HG03045 (cell line): ENCODE data around the gene TAGLN2.

Experiments
- ATAC-seq: cut with Tn5 transposase; IDR thresholded peaks from one replicate; pipeline ENCODE4 v1.9.1; 2021; ENCODE audit warnings: mild to moderate bottlenecking, moderate library complexity; ENCODE audit not compliant: unreplicated experiment

The TAGLN2 gene

DNA sequence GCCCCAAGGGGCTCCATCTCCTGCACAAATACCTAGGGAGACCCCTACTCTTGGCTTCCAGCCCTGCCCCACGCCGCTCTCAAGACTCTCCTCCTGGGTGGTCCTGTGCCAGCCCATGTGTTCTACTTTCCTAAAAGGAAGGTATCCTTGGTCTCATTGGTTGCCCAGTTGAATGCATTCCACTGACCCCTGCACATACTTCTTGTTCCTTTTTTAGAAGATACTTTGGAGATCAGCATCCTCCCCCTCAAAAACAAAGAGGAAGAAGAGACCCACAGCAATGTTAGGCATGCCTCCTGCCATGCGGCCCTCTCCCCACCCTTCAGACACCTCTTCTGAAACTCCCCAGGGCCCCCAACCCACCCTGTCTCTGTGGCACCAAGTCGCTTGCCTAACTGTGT, 24.7 kb upstream of the TAGLN2 start:
- no peak for ATAC-seq

DNA sequence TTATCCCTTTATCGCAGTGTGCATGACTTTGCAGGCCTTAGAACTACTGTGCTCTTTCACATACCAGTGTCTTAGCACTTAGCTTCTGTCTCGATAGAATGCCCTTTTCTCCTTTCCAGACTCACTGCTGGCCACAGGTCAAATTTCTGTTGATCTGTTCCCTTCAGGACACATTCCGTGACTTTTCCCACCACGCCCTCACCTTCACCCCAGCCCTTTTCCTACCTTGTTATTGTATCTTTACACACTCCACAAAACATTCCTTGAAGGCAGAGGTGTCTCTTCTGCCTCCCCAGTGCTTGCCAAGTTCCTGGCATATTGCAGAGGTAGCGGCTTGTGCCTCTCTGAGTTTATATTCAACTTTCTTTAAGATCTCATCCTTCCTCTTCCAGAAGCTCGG, 23.8 kb upstream of the TAGLN2 start:
- ATAC-seq, result no peak

DNA sequence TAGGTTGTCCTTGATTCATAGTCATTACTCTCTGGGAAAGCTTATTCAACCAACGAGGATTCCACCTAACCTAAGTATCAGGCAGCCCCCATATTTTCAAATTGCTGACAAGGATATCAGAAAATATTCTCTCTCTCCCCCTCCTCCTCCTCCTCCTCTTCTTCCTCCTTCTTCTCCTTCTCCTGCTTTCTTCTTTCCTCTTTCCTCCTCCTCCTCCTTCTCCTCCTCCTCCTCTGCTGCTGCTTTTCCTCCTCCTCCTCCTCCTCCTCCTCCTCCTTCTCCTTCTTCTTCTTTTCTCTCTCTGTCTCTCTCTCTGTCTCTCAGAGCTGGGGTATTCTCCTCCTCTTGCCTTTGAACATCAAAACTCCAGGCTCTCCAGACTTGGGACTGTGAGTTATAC, 22.6 kb upstream of the TAGLN2 start:
- no peak for ATAC-seq

DNA sequence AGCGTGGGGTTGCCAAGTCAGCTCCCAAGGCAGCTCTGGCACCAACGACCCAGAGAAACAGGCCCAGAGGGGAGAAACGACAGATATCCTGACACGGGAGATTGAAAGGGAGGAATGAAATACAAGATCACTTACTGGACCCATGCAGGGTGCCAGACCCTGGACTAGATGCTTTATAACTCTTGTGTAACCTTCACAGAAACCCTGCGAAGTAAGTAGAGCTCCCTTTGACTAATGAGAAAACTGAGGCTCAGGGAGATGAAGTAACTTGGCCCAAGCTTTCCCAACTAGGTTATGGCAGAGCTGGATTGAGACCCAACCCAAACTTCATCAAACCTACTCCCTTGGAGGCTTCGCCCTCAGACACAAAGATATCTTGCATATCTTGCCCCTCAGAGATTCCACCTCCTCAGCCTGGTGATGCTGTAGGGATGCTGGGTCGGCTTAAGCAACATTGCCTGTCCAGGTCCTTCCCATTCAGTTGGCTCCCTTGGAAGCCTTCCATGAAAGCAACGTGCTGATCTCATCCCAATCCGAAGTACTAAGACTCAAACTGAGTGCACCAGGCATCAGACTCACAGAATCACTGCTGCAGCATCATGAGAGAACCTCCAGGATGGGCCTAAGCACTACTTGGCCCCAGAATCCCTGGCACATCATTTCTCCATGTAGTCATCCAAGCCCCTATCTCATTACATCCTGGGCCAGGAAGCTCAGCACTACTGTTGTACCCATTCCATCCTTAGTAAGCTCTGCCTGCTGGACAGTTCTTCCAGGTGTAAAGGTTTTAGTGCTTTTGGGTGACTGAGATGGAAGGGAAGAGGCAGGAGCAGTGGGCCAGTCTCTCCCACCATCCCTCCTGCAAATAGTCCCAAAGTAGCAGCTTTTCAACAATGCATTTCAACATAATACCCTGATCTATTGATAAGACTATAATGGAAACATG, 21.2 kb upstream of the TAGLN2 start:
- ATAC-seq, result no peak

DNA sequence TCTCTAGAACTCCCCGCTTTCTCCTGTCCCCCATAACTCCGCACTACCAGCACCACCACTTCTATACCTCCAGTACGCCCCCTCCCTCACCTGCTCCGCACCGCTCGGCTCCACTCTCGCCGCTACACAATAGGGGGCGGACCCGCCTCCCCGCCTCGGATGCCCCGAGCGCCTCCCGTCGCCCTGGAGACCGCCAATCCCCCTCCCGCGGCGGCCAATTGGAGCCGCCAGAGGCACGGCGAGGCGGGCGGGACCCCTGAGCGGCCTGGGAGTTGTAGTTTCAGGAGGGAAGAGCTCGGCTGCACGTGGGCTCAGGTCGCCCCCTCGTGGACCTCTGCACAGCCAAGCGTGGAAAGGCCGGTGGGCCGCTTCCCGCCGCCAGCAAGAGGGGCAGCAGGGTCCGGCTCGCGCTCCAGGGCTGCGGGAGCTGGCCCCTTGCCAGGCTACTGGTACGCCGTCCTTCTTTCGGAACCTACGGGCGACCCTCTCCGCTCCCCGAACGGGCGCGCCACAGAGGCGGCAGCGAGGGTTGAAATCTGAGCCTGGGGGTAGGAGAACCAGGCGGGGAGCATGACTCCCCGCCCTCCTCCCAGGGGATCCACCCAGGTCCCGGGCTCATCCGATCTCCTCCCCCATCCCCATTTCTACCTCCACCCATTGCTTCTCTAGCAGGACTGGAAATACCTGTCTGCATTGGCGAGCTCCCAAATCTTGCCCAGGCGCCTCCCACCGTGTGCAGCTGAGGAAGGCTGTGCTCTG, 20.4 kb upstream of the TAGLN2 start, which contains the start of gene IGSF9:
IGSF9 (minus strand) TSS at position 131 of the 759 bp plus-strand sequence. CDS start 2,159 bp downstream, outside the sequence.
- ATAC-seq, result peak; percentile 38

DNA sequence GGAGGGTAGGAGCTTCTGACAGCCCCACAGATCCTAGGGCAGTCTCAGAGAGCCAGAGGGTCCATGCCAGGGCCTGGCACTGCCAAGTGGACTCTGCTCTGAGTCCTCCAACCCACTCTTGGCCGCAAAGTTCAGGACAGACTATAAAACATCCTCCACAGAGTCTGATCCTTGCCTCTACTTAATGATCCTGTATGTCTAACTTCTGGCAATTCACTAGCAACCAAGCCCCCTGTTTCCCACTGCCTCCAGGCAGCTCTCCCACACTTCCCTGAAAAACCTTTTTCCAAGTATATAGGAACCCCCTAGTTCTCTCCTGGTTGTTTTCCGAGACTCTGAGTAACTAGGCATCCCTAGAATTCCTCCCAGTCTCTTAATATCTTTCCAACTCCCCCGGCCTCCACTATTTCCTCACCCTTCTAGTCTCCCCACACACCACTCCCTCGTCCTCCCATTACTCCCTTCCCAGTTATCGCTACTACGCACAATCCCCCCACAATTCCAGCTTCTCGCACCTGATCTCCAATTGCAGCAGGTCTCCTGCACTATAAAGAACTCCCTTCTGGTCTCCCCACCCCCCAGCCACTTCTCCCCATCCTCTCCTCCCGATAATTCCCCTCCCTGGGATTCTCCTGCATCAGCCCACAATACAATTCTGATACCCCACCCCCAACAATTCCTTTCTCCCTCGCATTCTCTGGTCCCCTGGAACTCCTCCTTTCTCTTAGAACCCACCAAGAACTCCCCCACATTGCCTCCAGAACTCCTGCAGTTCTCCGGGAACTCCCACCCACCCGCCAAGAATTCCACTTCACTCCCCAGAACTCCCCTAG, 19.5 kb upstream of the TAGLN2 start:
- no peak for ATAC-seq

DNA sequence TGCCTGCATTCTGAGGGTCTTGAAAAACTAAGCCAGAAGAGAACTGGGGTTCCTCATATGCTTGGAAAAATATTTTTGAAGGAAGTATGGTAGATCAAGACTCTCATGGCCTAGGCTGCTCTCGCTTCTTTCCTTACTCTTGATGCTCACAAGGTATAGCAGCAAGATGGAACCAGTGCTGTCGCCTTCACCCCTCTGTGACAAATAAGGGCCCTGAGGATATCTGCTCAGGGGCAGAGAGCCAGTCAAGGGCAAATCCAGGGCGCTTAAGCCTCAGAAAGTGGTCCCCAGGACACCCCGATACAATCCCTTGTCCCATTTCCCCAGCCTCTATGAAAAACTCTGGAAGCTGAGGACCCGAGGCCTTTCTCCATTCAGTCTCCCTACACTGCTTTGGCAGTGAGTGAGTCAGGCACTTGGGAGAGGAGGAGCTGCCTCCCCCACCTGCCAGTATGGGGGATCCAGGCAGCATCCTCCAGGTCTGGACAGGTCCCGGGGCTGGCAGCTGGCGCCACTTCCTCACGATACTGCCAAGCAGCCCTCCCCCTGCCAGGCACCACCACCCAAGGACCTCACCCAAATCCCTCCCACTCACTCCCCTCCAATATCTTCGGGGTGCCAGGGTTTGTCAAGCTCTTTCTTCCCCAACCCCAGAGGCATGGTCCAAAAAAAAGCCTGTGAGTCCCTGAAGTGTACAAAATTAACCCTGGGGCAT, 18.8 kb upstream of the TAGLN2 start:
- ATAC-seq, result no peak

DNA sequence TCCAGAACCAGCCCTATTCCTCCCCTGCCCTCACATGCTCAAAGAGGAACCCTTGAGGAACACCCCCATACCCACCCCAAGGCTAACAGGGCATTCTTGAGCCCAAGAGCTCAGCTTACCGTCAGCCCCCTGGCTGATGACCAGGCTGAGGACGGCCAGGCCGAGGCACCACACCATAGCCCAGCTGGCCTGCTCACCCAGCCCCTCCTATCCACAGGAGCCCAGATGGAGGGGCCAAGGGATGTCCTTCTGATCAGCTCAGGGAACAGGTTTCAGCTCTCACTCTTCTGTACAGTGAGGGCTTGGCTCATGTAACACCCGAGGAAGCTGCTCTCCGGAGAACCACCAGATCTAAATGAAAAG, 18.0 kb upstream of the TAGLN2 start:
- no peak for ATAC-seq

DNA sequence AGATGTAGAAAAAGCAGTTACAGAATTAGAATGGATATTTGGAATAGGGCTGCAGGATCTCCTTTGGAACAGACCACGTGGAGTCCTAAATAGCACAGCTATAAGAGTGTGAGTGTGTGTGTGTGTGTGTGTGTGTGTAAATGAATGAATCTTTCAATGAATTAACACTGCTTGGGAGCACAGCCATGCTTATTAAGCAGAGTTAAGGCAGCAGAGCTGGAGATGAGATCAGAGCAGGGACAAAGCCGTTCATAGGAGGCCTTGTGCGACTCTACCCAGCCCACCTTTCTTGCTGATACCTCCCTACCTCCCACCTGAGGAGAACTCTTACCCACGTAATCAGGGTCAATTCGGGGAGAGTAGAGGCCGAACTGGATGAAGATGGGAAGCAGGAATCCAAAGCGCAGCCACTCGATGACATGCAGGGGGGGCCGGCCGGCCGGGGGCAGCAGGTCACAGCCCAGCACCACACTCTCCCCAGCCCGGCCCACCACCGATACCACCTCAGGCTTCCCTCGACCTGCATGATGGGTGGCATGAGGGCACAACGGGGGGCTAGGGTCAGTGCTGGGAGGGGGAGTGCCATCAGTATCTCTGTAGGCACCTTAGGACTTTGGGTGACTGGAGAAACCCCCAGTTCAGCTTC, 17.4 kb upstream of the TAGLN2 start:
- ATAC-seq, result no peak

DNA sequence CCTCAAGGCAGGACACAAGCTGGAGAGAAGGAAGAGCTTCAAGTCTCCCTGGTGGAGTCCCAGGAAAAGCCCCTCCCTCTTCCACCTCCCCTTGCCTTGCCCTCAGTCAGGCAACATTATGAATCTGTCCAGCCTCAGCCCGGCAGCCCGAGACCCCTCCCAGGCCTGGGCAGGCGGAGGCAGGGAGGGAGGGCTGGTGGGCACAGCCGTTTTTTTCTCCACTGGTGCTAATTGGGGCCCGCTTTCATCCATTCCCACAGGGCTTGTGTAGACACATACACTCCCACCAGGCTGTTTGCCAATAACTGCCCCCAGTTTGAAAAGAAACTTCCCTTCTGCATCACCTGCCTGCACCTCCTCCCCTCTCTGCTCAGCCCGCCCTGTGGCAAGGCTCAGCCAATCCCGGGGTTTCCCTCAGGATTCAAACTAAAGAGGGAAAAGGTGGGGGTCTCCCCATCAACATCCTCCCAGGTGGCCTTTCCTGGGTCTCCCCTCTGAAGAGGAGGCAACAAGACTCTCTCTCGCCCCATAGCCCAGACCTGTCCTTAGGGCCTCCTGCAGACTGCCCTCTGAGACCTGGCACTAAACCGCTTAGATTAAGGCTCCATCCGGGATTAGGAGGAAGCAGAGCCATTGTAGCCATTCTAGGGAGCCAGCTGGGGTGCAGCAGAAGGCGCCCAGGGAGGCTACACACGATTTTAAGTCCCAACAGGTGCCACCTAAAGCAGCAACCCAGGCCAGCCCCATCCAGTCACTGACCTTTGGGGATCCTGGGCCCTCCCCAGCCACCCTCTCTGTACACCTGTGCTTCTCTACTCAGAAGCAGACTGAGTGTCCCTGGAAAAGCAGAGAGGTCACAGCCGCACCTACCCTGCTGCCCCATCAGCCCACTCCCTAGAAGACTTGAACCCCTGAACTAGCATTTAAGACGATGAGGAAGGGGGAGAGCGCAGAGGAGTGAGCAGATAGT, 16.6 kb upstream of the TAGLN2 start:
- ATAC-seq, result no peak

DNA sequence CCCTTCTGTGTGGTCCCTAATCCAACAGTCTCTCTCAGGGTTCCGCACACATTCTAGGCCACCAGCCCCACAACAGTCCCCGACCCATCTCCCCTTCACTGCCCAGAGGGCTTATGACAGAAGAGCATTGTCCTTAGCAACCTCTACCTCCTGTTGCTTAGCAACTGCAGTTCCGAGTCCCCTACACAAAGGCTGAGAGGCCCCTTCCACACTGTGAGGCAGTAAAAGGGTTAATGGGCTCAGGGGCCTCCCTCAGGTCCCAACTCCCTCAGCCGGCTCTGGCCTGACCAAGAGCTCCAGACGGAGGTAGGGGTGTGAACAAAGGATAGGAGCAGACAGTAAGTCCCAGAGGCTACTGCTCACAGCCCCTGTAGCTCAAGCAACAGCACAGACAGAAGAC, 15.8 kb upstream of the TAGLN2 start:
- ATAC-seq, result no peak

DNA sequence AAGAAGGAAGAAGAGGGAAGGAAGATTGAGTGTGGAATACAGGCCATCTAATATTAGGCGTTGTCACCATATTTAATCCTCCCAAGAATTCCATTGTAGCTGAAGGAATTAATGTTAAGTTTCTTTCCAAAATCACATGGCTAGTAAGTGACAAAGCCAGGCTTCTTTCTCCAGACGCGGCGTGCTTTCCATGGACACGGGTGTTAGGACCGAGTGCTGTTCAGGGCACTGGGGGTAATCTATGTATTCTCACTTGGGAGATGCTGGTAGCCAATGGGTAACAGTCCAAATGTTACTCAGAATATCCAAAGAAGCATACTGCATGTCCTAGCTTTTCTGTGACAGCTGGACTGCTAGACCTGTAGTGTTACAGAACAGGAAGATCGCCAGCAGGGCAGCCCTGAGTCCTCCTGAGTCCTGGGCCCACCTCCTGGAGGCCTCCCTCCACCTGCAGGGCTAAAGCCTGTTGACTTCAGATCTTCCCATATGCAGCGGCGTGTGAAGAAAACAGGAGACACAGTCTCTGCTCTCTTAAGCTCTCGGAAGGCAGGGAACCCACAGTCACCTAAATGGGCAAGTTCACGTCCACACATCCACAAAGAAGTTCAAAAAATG, 14.8 kb upstream of the TAGLN2 start:
- no peak for ATAC-seq

DNA sequence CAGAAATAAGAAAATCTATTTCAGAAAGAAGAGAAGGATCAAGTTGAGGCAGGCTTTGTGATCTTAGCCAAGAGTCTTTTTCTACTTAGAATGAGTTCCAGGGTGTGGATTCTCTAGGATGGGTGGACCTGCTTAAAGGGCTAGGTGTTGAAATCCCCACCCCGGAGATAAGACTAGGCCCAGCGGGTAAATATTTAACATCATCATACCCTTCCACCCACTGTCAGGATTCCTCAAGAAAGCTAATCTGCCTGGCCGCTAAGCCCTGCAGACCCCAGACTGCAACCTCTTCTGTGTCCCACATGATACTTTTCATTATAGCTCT, 14.3 kb upstream of the TAGLN2 start:
- ATAC-seq, result no peak

DNA sequence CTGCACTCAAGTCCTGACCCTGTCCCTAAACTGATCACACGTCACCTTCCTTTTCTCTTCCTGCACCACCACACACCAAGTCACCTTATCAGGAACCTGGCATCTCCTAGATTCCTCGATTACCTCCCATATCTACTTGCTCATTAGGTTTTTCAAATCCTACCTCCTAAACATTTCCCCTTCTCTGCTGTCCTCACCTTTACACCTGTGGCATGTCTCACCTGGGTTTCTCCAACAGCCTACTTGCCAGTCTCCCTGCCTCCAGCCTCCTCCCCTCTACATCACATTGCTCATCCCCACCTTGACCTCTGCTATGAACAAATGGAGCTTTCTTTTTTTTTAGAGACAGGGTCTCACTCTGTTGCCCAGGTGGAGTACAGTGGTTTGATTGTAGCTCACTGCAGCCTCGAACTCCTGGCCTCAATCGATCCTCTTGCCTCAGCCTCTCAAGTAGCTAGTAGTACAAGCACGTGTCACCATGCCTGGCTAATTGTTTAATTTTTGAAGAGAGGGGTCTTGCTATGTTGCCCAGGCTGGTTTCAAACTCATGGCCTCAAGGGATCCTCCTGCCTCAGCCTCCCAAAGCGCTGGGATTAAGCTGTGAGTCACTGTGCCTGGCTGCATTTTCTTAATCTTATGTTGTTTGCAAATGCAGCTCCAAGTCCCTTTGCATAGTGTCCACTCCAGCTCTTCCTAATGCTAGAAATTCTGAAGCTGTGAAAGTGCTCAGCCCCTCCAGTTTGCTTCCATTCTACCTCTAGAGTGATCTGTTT, 13.8 kb upstream of the TAGLN2 start:
- no peak for ATAC-seq

DNA sequence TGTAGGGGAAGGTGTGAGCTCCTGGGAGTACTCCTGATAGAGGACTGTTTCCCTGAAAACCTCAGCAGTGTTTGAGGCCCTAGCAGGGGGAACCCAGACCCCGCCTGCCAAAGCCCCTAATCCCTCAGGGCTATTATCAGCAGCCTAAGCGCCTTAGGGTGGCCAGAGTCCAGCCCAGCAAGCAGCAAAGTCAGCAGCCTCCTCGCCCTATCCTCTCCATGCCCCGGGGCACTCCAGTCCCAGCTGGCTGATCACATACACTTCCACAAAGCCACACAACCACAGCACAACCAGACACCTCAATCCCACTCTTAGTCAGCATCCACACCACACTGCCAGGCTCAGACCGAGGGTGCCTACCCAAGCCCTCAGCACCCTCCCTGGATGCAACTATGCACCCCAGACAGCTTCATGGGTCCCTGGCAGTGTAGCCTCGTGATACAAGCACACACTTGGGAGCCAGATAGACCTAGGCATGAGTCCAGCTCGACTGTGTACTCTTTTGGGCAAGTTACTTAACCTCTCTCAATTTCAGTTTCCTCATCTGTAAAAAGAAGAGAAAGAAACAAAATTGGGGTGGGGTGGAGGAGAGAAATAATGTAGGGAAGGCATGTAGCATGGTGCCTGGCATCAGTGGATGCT, 13.0 kb upstream of the TAGLN2 start:
- ATAC-seq, result no peak

DNA sequence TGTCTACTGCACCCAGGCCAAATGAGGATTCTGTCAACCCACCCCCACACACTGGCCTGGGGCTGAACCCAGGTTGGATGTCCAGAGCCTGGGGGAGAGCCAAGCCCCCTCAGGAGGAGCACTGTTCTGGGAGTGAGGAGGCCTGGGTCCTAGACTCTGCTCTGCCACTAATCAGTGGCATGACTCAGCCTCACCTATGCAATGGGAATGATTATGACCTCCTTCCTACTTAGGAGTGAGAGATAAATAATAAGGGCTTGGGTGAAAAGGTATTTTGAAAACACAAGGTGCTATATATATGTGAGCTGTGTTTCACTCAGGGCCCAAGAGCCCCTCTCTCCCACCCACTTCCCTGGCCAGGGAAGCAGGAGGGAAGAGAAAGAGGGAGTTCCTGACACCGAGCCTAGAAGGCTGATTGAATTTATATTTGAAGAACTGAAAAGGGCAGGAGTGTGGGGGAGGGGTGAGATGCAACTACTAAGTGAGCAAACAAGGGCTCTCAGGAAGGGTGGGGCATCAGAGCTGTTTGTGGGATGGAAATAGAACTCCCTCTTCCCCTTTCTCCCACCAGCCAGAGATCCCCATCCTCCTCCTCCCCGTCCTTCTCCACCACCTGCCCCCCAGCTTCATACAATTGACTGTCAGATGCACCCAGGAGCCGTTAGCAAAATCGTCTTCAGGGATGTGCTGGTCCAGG, 11.9 kb upstream of the TAGLN2 start:
- no peak for ATAC-seq
